GM08714 (cell line): ENCODE measurements around the gene PTPRM.

Source experiments
- H3K4me3 ChIP-seq: fragments of 200-500 bp; sonication (Bioruptor generic); 2 replicates; pipeline ENCODE4 v1.5.1; 2014; ENCODE audit warnings: mild to moderate bottlenecking, low read length, inconsistent platforms
- ZNF274 ChIP-seq: IDR thresholded peaks from 2 replicates; pipeline ENCODE4 v1.6.1; 2012; ENCODE audit warnings: mild to moderate bottlenecking, low read depth, low read length

Gene PTPRM

GRCh38 chr18:7857562-7857961 lies 290.4 kb downstream of the PTPRM start:
- H3K4me3 ChIP-seq = no peak overlapping the region
- TF ChIP-seq ZNF274 = no peak

DNA sequence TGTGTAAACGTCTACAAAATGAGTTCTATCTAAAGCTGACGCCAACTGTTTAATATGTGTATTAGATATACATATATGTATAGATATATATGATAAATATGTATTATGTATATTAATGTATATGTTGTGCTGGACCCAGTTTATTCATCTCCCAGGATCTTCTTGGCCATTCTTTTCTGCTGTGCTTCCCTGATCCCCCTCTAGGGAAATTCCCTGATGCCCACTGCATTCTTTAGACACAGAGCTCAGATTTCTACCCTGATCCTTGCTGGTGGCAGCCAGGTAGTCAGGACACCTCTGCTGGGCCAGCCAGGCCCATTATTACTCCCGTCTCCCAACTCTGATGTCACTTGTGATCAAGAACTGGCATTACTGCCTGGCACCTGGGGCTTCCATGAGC lies 292.0 kb downstream of the PTPRM start:
- H3K4me3 ChIP-seq = no peak overlapping the region
- no peak for TF ChIP-seq ZNF274

DNA sequence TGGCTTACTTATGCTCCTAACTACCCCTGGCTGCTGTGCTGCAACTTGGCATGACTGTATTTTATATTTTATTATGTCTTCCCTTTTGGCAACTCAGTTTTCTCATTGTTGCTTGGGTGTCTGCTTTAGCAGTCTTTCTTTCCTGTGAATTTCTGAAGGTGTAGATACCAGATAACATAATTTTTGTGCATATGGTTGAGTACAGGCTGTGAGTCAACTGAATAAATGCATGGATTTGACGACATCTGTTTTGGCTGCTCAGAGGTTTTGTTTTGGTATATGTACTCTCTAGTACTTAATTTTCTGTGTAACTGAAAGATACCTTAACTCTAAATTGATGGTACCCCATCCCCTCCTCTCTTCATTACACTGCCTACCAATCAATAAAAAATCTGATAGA lies 303.1 kb downstream of the PTPRM start:
- no peak overlapping the region for H3K4me3 ChIP-seq
- no peak for TF ChIP-seq ZNF274

- TF ChIP-seq ZNF274 = no peak
- H3K4me3 ChIP-seq = no peak overlapping the region
Measured at GRCh38 chr18:7870855-7871254, 303.7 kb downstream of the PTPRM start.

DNA sequence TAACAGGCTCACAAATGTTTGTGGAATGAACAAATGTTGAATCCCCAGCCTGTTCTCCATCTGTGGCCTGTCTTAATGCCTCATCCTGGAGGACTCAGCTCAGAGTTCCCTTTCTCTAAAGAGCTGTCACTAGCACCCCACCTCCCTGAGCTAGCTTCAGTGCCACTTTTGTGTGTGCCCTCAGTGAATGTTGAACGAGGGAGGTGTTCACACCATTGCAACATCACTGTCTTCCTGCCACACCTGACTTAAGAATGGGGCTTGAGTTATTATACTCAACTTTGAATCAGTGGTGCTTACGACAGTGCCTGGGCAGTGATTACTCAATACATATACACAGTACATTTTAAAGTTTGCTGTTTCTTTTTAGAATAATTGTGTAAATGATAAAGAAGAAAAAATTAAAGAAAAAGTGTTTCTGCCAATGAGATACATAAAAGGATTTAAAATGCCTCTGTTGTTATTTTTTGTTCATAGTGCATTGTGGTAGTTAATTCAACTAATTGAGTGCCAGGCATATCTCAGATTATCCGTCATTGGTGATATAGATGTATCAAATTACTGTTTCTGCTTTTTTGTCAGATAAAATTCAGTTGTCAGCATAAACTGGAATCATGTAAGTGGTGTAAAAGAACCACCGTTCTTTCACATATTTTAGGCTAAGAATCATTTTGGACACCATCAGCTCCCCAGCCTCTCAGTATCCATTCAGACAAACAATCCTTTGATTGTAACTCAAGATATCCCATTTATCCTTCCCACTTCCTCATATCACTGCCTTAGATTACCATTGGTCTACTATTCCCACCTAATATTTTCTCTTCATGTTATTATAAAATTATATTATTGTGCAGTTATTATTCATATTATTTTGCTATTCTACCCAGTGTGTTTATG lies 304.7 kb downstream of the PTPRM start:
- no peak overlapping the region for H3K4me3 ChIP-seq
- no peak for TF ChIP-seq ZNF274

DNA sequence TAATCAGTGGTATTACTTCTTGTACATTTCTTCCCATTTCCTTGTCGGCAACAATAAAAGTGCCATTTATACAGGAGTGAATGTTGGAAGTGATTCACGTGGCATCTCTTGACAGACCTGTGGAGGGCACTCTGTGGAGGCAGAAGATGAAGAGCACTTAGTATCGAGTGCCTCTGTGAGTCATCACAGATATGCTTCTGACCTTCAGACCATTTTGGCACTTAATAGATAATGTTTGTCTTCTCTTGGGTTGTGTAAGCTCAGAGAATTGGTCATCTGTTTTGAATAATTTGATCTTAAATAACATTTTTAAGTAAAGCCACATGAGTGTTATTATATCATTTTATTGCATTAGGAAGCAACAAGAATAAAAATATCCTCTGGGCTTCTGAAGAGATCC lies 305.5 kb downstream of the PTPRM start:
- TF ChIP-seq ZNF274 = no peak
- H3K4me3 ChIP-seq = no peak overlapping the region

DNA sequence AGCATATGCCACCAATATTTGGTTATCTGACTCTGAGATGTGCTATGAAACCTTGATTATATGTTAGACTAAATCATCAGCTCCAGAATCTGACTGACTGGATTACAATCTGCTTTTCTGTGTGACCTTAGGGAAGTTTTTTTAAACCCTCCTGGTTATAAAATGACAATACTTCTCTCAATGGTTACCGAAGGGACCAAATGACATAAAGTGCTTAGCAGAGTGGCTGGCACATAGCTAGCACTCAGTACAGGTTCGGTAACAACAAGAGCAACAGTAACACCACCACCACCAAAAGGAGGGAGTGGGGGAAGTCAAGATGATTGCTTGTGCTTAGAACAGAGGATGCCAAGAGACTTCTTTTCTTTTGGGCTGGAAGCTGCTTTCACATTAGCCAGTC lies 306.2 kb downstream of the PTPRM start:
- TF ChIP-seq ZNF274 = no peak
- H3K4me3 ChIP-seq = no peak overlapping the region

DNA sequence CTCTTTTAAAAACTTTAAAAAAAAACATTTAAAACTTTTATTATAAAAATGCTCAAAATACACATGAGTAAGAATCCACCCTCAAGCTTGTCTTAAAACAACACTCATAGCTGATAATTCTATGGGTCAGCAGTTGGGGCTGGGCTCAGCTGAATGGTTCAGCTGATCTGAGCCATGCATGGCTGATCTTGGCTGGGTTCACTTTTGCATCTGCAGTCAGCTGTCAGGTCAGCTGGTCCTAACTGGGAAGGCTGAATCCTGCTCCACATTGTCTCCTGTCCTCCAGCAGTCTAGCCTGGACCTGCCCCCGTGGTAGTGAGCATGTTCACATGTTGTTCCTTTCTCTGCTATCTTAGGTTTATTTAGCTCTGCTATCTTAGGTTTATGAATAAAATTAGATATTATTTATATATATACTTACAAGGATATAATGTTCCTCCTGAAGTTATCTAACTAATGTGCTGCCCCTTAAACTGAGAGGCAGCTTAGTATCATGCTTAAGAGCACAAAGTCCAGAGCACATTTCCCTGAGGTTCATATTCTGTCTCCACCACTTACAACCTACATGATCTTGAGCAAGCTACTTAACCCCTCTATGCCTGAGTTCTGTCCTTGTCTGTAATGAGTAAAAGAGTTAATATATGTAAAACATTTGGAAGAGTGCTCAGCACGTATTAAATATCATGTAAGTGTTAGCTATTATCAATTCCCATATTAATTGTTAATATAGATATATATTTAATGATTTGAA lies 309.4 kb downstream of the PTPRM start:
- no peak for TF ChIP-seq ZNF274
- H3K4me3 ChIP-seq = no peak overlapping the region

DNA sequence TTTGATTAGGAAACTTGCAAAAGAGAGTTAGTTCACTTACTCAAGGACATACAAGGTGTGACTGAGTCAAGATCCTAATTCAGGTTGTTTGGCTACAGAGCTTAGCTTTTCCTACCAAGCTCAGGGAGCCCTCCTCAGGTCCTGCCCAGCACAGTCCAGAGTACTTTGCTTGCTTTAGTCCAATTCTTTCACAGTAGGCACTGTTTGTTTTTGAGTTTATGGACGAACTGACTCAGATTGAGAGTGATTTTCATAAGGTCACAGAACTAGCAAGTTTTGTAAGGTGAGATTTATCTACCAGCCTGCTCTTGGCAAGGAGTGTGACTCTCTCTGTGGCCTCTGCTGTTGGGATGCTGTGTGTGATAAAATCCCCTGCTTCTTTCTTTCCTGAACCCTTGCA lies 310.5 kb downstream of the PTPRM start:
- no peak overlapping the region for H3K4me3 ChIP-seq
- no peak for TF ChIP-seq ZNF274

GRCh38 chr18:7878265-7879211 lies 311.4 kb downstream of the PTPRM start:
- H3K4me3 ChIP-seq = no peak overlapping the region
- no peak for TF ChIP-seq ZNF274

- no peak overlapping the region for H3K4me3 ChIP-seq
- TF ChIP-seq ZNF274 = no peak
Measured at GRCh38 chr18:7879717-7880116, 312.6 kb downstream of the PTPRM start.

GRCh38 chr18:7885865-7886264 lies 318.7 kb downstream of the PTPRM start:
- TF ChIP-seq ZNF274 = no peak
- H3K4me3 ChIP-seq = no peak overlapping the region

DNA sequence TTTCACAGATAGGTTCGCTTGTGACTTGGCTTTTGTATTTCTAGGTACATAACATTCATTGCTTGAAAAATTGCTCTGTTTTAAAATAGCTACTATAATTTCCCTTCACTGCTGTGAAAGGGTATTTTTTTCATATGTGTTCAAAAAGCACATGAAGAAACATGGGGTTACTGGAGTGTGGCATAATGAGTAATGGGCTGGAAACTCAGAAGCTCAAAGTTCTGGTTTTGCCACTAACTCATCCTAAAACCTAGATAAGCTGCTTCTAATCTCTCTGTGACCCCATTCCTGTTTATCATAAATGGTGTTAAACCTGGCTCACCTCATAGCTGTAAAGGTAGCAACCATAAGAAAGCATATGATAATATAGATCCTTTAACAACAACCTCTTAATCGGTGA lies 319.3 kb downstream of the PTPRM start:
- H3K4me3 ChIP-seq = no peak overlapping the region
- TF ChIP-seq ZNF274 = no peak

- H3K4me3 ChIP-seq = no peak overlapping the region
- TF ChIP-seq ZNF274 = no peak
Measured at GRCh38 chr18:7889515-7889914, 322.4 kb downstream of the PTPRM start.

DNA sequence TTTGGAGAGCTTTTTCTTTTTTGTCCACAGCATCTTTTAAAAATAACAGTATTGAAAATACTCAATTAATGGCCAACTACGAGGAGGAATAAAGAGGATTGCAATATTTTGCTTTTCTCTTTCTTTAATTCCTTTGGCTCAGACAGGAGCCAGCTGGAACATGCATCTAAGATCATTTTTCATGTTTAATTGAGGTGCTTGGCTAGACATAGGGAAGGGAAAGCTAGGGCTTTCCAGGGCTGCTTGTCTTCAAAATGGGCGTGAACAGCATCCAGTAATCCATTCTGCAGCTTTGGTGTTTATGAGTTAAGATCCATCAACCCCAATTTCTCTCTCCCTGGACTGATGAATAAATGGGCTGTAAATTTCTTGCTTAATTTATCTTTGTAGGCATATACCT lies 323.0 kb downstream of the PTPRM start:
- no peak overlapping the region for H3K4me3 ChIP-seq
- TF ChIP-seq ZNF274 = no peak
